Measurements from ENCODE around the gene COL28A1.

Gene COL28A1

GRCh38 chr7:7443806-7444350, 91.8 kb downstream of the COL28A1 start:
- Histone ChIP-seq H3K9me3 (ENCODE audit: control insufficient read depth, insufficient read depth, low read length) (no peaks in the 10 kb centered on the region), H3K36me3 (ENCODE audit: control insufficient read depth, insufficient read depth, low read length) (no peaks in the 10 kb centered on the region), H3K27ac (ENCODE audit: low read length) (no peak overlapping the region), H3K4me3 (ENCODE audit: low read length) (no peak overlapping the region), H3K4me1 (ENCODE audit: control insufficient read depth, insufficient read depth, low read length) (no peaks in the 10 kb centered on the region), H3K27me3 (ENCODE audit: control insufficient read depth, insufficient read depth, low read length) (no peaks in the 10 kb centered on the region)
- no CpG with 5 or more reads among the region's 3 CpGs for WGBS (ENCODE audit: insufficient coverage, insufficient read length)
- no peak for DNase-seq (ENCODE audit: low read depth, low spot score)

DNA sequence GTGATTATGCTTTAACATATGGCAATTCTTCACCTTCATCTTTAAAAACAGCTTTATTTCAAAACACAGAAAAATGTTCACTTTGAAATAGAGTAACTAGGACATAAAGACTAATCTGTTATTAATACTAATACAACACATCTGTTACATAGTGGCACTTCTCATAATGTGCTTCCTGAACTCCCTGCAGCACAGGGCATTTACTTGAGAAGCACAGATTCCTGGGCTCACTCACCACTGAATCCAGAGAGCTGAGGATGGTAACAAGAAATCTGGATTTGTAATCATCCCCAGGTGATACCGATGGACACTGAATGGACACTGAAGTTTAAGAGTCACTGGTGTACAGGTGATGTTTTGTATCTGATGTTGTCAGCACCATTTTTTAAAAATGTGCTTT, 96.1 kb downstream of the COL28A1 start:
- H3K4me1 ChIP-seq (ENCODE audit: control insufficient read depth, insufficient read depth, low read length) = no peaks in the 10 kb centered on the region
- H3K27me3 ChIP-seq (ENCODE audit: control insufficient read depth, insufficient read depth, low read length) = no peaks in the 10 kb centered on the region
- H3K27ac ChIP-seq (ENCODE audit: low read length) = no peak overlapping the region
- H3K4me3 ChIP-seq (ENCODE audit: low read length) = no peak overlapping the region
- no peaks in the 10 kb centered on the region for H3K36me3 ChIP-seq (ENCODE audit: control insufficient read depth, insufficient read depth, low read length)
- DNase-seq (ENCODE audit: low read depth, low spot score) = no peak
- H3K9me3 ChIP-seq (ENCODE audit: control insufficient read depth, insufficient read depth, low read length) = no peaks in the 10 kb centered on the region
- no CpG with 5 or more reads among the region's 1 CpG for WGBS (ENCODE audit: insufficient coverage, insufficient read length)

DNA sequence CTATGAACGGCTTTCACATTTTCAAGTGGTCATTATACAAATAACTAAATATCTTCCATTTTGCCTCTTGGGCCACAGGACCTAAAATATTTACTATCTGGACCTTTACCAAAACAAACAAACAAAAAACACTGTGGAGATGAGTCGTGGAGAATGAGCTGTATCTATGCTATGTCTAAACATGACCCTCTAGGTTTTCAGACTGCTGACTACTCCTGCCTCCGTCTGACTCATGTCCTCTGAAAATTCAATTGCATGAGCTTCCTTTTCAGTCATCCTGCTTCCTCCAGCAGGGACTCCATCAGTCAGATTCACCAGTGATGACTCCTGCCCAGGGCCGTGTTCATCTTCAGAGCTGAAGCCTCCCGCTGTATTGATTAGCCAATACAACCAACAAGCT, 96.8 kb downstream of the COL28A1 start:
- no peak for DNase-seq (ENCODE audit: low read depth, low spot score)
- H3K4me1 ChIP-seq (ENCODE audit: control insufficient read depth, insufficient read depth, low read length) = no peaks in the 10 kb centered on the region
- H3K36me3 ChIP-seq (ENCODE audit: control insufficient read depth, insufficient read depth, low read length) = no peaks in the 10 kb centered on the region
- H3K4me3 ChIP-seq (ENCODE audit: low read length) = no peak overlapping the region
- no CpG with 5 or more reads among the region's 5 CpGs for WGBS (ENCODE audit: insufficient coverage, insufficient read length)
- no peaks in the 10 kb centered on the region for H3K9me3 ChIP-seq (ENCODE audit: control insufficient read depth, insufficient read depth, low read length)
- H3K27me3 ChIP-seq (ENCODE audit: control insufficient read depth, insufficient read depth, low read length) = no peaks in the 10 kb centered on the region
- no peak overlapping the region for H3K27ac ChIP-seq (ENCODE audit: low read length)

DNA sequence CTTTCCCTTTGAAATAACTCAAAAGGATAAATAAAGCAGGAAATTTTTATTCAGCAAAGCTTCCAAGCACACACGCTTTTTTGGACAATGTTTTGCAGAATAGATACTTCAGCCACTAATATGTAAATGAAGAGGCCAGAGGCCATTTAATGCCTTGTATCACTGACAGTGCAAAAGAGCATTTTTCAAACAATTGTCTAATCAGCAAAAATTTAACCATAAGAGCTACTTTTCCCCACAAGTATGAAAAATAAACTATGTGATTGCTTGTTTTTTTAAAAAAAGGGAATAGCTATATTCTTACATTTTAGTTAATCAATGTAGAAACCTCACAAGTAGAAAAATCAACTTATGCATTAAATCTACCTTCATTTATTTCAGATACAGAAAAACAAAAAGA, 99.7 kb downstream of the COL28A1 start:
- no peaks in the 10 kb centered on the region for H3K9me3 ChIP-seq (ENCODE audit: control insufficient read depth, insufficient read depth, low read length)
- H3K36me3 ChIP-seq (ENCODE audit: control insufficient read depth, insufficient read depth, low read length) = no peaks in the 10 kb centered on the region
- DNase-seq (ENCODE audit: low read depth, low spot score) = no peak
- no peak overlapping the region for H3K4me3 ChIP-seq (ENCODE audit: low read length)
- WGBS (ENCODE audit: insufficient coverage, insufficient read length) = no CpG with 5 or more reads among the region's 1 CpG
- peaks cover 1% of the 10 kb centered on the region; the same call in 1 of the 2 replicates for H3K4me1 ChIP-seq (ENCODE audit: control insufficient read depth, insufficient read depth, low read length)
- H3K27me3 ChIP-seq (ENCODE audit: control insufficient read depth, insufficient read depth, low read length) = no peaks in the 10 kb centered on the region
- H3K27ac ChIP-seq (ENCODE audit: low read length) = no peak overlapping the region

DNA sequence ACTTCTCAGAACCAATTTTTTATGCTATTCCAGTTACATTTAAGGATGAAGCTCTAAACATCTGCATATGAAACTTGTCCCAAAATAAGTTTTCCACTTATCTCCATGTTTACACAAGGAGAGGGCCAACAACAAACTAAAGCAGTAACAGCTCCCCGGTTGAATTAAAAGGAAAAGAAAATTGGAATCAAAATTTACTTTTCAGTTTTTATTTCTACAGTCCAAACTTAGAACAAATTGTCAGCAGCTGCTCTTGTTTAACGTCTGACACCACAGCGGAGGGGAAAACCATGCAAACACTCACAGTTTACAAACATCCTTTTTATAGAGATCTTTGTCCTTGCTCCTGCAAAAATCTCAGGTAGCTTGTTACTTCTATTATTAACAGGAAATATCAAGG, 101.3 kb downstream of the COL28A1 start:
- Histone ChIP-seq H3K36me3 (ENCODE audit: control insufficient read depth, insufficient read depth, low read length) (no peaks in the 10 kb centered on the region), H3K4me3 (ENCODE audit: low read length) (no peak overlapping the region), H3K27me3 (ENCODE audit: control insufficient read depth, insufficient read depth, low read length) (no peaks in the 10 kb centered on the region), H3K9me3 (ENCODE audit: control insufficient read depth, insufficient read depth, low read length) (no peaks in the 10 kb centered on the region), H3K27ac (ENCODE audit: low read length) (no peak overlapping the region), H3K4me1 (ENCODE audit: control insufficient read depth, insufficient read depth, low read length) (peaks cover 1% of the 10 kb centered on the region; the same call in 1 of the 2 replicates)
- WGBS (ENCODE audit: insufficient coverage, insufficient read length) = no CpG with 5 or more reads among the region's 3 CpGs
- no peak for DNase-seq (ENCODE audit: low read depth, low spot score)

DNA sequence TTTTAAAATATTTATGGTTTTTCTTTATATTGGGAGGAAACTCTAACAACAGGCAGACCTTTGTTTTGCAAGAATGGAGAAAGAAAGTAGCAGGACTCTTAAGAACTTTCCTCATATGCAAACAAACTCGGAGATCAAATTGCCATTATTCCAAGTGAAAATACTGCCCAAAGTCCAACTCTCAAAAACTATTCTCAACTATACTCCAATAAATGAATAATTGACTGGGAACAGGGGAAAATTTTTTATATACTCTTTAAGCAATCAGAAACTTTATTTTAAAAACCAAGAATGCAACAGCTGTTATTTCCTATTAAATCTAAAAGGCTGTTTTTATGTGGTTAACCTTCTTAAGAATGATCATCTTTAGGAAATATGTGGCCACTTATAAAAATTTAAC, 101.9 kb downstream of the COL28A1 start:
- Histone ChIP-seq H3K27ac (ENCODE audit: low read length) (no peak overlapping the region), H3K4me3 (ENCODE audit: low read length) (no peak overlapping the region), H3K9me3 (ENCODE audit: control insufficient read depth, insufficient read depth, low read length) (no peaks in the 10 kb centered on the region), H3K4me1 (ENCODE audit: control insufficient read depth, insufficient read depth, low read length) (peaks cover 1% of the 10 kb centered on the region; the same call in 1 of the 2 replicates), H3K36me3 (ENCODE audit: control insufficient read depth, insufficient read depth, low read length) (no peaks in the 10 kb centered on the region), H3K27me3 (ENCODE audit: control insufficient read depth, insufficient read depth, low read length) (no peaks in the 10 kb centered on the region)
- no peak for DNase-seq (ENCODE audit: low read depth, low spot score)
- WGBS (ENCODE audit: insufficient coverage, insufficient read length) = no CpG with 5 or more reads among the region's 1 CpG

GRCh38 chr7:7432979-7433378, 102.7 kb downstream of the COL28A1 start:
- DNase-seq (ENCODE audit: low read depth, low spot score) = no peak
- H3K36me3 ChIP-seq (ENCODE audit: control insufficient read depth, insufficient read depth, low read length) = no peaks in the 10 kb centered on the region
- no CpG with 5 or more reads among the region's 7 CpGs for WGBS (ENCODE audit: insufficient coverage, insufficient read length)
- no peak overlapping the region for H3K4me3 ChIP-seq (ENCODE audit: low read length)
- H3K4me1 ChIP-seq (ENCODE audit: control insufficient read depth, insufficient read depth, low read length) = peaks cover 1% of the 10 kb centered on the region; the same call in 1 of the 2 replicates
- H3K27ac ChIP-seq (ENCODE audit: low read length) = no peak overlapping the region
- H3K9me3 ChIP-seq (ENCODE audit: control insufficient read depth, insufficient read depth, low read length) = no peaks in the 10 kb centered on the region
- no peaks in the 10 kb centered on the region for H3K27me3 ChIP-seq (ENCODE audit: control insufficient read depth, insufficient read depth, low read length)

- DNase-seq (ENCODE audit: low read depth, low spot score) = no peak
- Histone ChIP-seq H3K4me3 (ENCODE audit: low read length) (no peak overlapping the region), H3K27me3 (ENCODE audit: control insufficient read depth, insufficient read depth, low read length) (no peaks in the 10 kb centered on the region), H3K4me1 (ENCODE audit: control insufficient read depth, insufficient read depth, low read length) (peaks cover 1% of the 10 kb centered on the region; the same call in 1 of the 2 replicates), H3K27ac (ENCODE audit: low read length) (no peak overlapping the region), H3K36me3 (ENCODE audit: control insufficient read depth, insufficient read depth, low read length) (no peaks in the 10 kb centered on the region), H3K9me3 (ENCODE audit: control insufficient read depth, insufficient read depth, low read length) (no peaks in the 10 kb centered on the region)
- 100% methylated on average over 1 of the region's 4 CpGs for WGBS (ENCODE audit: insufficient coverage, insufficient read length)
Observed at GRCh38 chr7:7428806-7429205, 106.9 kb downstream of the COL28A1 start.

- Histone ChIP-seq H3K9me3 (ENCODE audit: control insufficient read depth, insufficient read depth, low read length) (no peaks in the 10 kb centered on the region), H3K27ac (ENCODE audit: low read length) (no peak overlapping the region), H3K4me3 (ENCODE audit: low read length) (no peak overlapping the region), H3K36me3 (ENCODE audit: control insufficient read depth, insufficient read depth, low read length) (no peaks in the 10 kb centered on the region), H3K4me1 (ENCODE audit: control insufficient read depth, insufficient read depth, low read length) (peaks cover under 1% of the 10 kb centered on the region; the same call in 1 of the 2 replicates), H3K27me3 (ENCODE audit: control insufficient read depth, insufficient read depth, low read length) (no peaks in the 10 kb centered on the region)
- WGBS (ENCODE audit: insufficient coverage, insufficient read length) = no CpG with 5 or more reads among the region's 1 CpG
- no peak for DNase-seq (ENCODE audit: low read depth, low spot score)
Observed at GRCh38 chr7:7427363-7427762, 108.3 kb downstream of the COL28A1 start.

GRCh38 chr7:7426676-7427075, 109.0 kb downstream of the COL28A1 start:
- no CpG with 5 or more reads among the region's 2 CpGs for WGBS (ENCODE audit: insufficient coverage, insufficient read length)
- Histone ChIP-seq H3K27ac (ENCODE audit: low read length) (no peak overlapping the region), H3K4me1 (ENCODE audit: control insufficient read depth, insufficient read depth, low read length) (no peaks in the 10 kb centered on the region), H3K27me3 (ENCODE audit: control insufficient read depth, insufficient read depth, low read length) (no peaks in the 10 kb centered on the region), H3K9me3 (ENCODE audit: control insufficient read depth, insufficient read depth, low read length) (no peaks in the 10 kb centered on the region), H3K4me3 (ENCODE audit: low read length) (no peak overlapping the region), H3K36me3 (ENCODE audit: control insufficient read depth, insufficient read depth, low read length) (no peaks in the 10 kb centered on the region)
- no peak for DNase-seq (ENCODE audit: low read depth, low spot score)

GRCh38 chr7:7425321-7425720, 110.4 kb downstream of the COL28A1 start:
- no peaks in the 10 kb centered on the region for H3K4me1 ChIP-seq (ENCODE audit: control insufficient read depth, insufficient read depth, low read length)
- no peaks in the 10 kb centered on the region for H3K9me3 ChIP-seq (ENCODE audit: control insufficient read depth, insufficient read depth, low read length)
- no peak overlapping the region for H3K4me3 ChIP-seq (ENCODE audit: low read length)
- H3K27ac ChIP-seq (ENCODE audit: low read length) = no peak overlapping the region
- H3K27me3 ChIP-seq (ENCODE audit: control insufficient read depth, insufficient read depth, low read length) = no peaks in the 10 kb centered on the region
- no peaks in the 10 kb centered on the region for H3K36me3 ChIP-seq (ENCODE audit: control insufficient read depth, insufficient read depth, low read length)
- no peak for DNase-seq (ENCODE audit: low read depth, low spot score)
- WGBS (ENCODE audit: insufficient coverage, insufficient read length) = no CpG with 5 or more reads among the region's 7 CpGs

Data from iPS DF 6.9 (cell line).